Stimulated activated CD8-positive, alpha-beta memory T cell treated with anti-CD3 and anti-CD28 coated beads, Interleukin-4, amount 100 ng/mL, for 48 hours (primary cell): ENCODE results near the gene UNCX.

Experiments
- DNase-seq: peaks from one replicate; pipeline ENCODE4 v3.0.0-alpha.2; 2020

UNCX gene

GRCh38 chr7:1233333-1234048 lies 819 bp downstream of the UNCX start:
- no peak for DNase-seq

- no peak for DNase-seq
Measured at GRCh38 chr7:1234049-1234880, 1.6 kb downstream of the UNCX start.

GRCh38 chr7:1234881-1235500 lies 2.3 kb downstream of the UNCX start:
- DNase-seq = no peak

GRCh38 chr7:1235501-1236131 lies 2.9 kb downstream of the UNCX start:
- DNase-seq = no peak

- DNase-seq = no peak
Measured at GRCh38 chr7:1236132-1236661, 3.5 kb downstream of the UNCX start.

GRCh38 chr7:1236831-1237701 lies 4.4 kb downstream of the UNCX start:
- DNase-seq = no peak

- no peak for DNase-seq
Measured at GRCh38 chr7:1237704-1238255, 5.1 kb downstream of the UNCX start.

GRCh38 chr7:1238450-1238882 lies 5.8 kb downstream of the UNCX start:
- no peak for DNase-seq

- no peak for DNase-seq
Measured at GRCh38 chr7:1238931-1239802, 6.5 kb downstream of the UNCX start.

- DNase-seq = no peak
Measured at GRCh38 chr7:1239803-1240516, 7.3 kb downstream of the UNCX start.

- no peak for DNase-seq
Measured at GRCh38 chr7:1240517-1241257, 8.0 kb downstream of the UNCX start.

GRCh38 chr7:1241258-1241602 lies 8.6 kb downstream of the UNCX start:
- no peak for DNase-seq

GRCh38 chr7:1241603-1242255 lies 9.1 kb downstream of the UNCX start:
- no peak for DNase-seq

- DNase-seq = no peak
Measured at GRCh38 chr7:1242256-1242605, 9.6 kb downstream of the UNCX start.

- no peak for DNase-seq
Measured at GRCh38 chr7:1242606-1243289, 10.1 kb downstream of the UNCX start.

- DNase-seq = no peak
Measured at GRCh38 chr7:1243290-1243963, 10.8 kb downstream of the UNCX start.

- no peak for DNase-seq
Measured at GRCh38 chr7:1243964-1244416, 11.3 kb downstream of the UNCX start.
